Panc1 (cell line): Measurements from ENCODE around the gene ZXDA. TPM values are rescaled to one million over a fixed set of nuclear protein-coding genes. Genes with fewer than 3 reads are reported as not detected.

ENCODE experiments used
- ATAC-seq: fragments of 200-7000 bp; cut with Tn5 transposase; 2 replicates; pipeline ENCODE4 v1.9.1; 2020; ENCODE audit warnings: mild to moderate bottlenecking, moderate library complexity
- BruUV-seq: library from RNA; stranded (reverse); fragments of 400-500 nt; replicated peaks from 2 replicates; lab custom pipeline; 2021; lab: Mats Ljungman, UMichigan
- CTCF ChIA-PET: fragments of 300-600 bp; sonication (Branson Sonifier 250); formaldehyde crosslinking; loops from one replicate; lab custom pipeline; 2022; ENCODE audit warnings: antibody characterized with exemption; lab: Charles Lee
- POLR2A ChIA-PET: fragments of 300-600 bp; sonication (Branson Sonifier 250); formaldehyde crosslinking; loops from one replicate; lab custom pipeline; 2022; ENCODE audit warnings: antibody characterized with exemption; lab: Charles Lee
- DNase-seq: peaks from one replicate; pipeline ENCODE4 v3.0.0-alpha.2; 2010; ENCODE audit warnings: low read depth, low spot score
- H3K27ac ChIP-seq: 2 replicates; pipeline ENCODE4 v1.5.1; 2011; ENCODE audit warnings: mild to moderate bottlenecking, low read length, inconsistent platforms
- H3K27me3 ChIP-seq: fragments of 200-500 bp; sonication (Bioruptor generic); 2 replicates; pipeline ENCODE4 v1.6.0; 2014; ENCODE audit warnings: low read length, inconsistent platforms; ENCODE audit not compliant: control insufficient read depth, insufficient read depth
- H3K36me3 ChIP-seq: fragments of 200-500 bp; sonication (Bioruptor generic); 2 replicates; pipeline ENCODE4 v1.5.1; 2014; ENCODE audit warnings: inconsistent platforms, mild to moderate bottlenecking, low read length, moderate library complexity; ENCODE audit not compliant: control insufficient read depth, insufficient read depth
- H3K4me1 ChIP-seq: 2 replicates; pipeline ENCODE4 v1.5.1; 2011; ENCODE audit warnings: inconsistent platforms, mild to moderate bottlenecking, low read length, moderate library complexity; ENCODE audit not compliant: control insufficient read depth, insufficient read depth
- H3K4me3 ChIP-seq, 2 experiments: 2 replicates each; pipeline ENCODE4 v1.5.1; 2011 to 2012; ENCODE audit warnings: low read depth in 2 of 2, low read length in 2 of 2, mild to moderate bottlenecking in 2 of 2, inconsistent platforms in 1 of 2, moderate library complexity in 1 of 2
- H3K9me3 ChIP-seq: fragments of 200-500 bp; sonication (Bioruptor generic); 2 replicates; pipeline ENCODE4 v1.5.1; 2014; ENCODE audit warnings: low read depth, mild to moderate bottlenecking, inconsistent platforms, low read length, moderate library complexity; ENCODE audit not compliant: control insufficient read depth, insufficient read depth
- POLR2AphosphoS5 ChIP-seq: IDR thresholded peaks from 2 replicates; pipeline ENCODE4 v1.6.1; 2012; ENCODE audit warnings: mild to moderate bottlenecking, low read depth, low read length, moderate library complexity
- SIN3A ChIP-seq: IDR thresholded peaks from 2 replicates; pipeline ENCODE4 v1.6.1; 2012; ENCODE audit warnings: low read depth, mild to moderate bottlenecking, low read length, moderate library complexity, borderline replicate concordance; ENCODE audit not compliant: insufficient read depth
- TCF7L2 ChIP-seq: IDR thresholded peaks from 2 replicates; pipeline ENCODE4 v1.6.1; 2011; ENCODE audit warnings: mild to moderate bottlenecking, low read depth, low read length, inconsistent platforms
- in situ Hi-C: cut with HindIII; loops from 2 replicates; pipeline ENCODE4 v1.10.0; 2016; ENCODE audit warnings: low sequenced_read_pairs, low pct_unique_long_range_greater_than_20kb
- intact Hi-C: fragments of 100-400 bp; cut with micrococcal nuclease; formaldehyde crosslinking; loops from one replicate; pipeline ENCODE4 v1.10.0; 2022; ENCODE audit not compliant: unreplicated experiment
- total RNA-seq: library from RNA; stranded (reverse); gene quantifications from one replicate; pipeline ENCODE4 v1.2.1, GENCODE V29; 2021; ENCODE audit not compliant: unreplicated experiment
- TF ChIP-seq, protein P1 (sequence below): fragments of 450-650 bp; IDR thresholded peaks from 2 replicates; pipeline ENCODE4 v1.5.1; 2017; ENCODE audit warnings: mild to moderate bottlenecking
- TF ChIP-seq, protein P2 (sequence below), 2 experiments: IDR thresholded peaks; 2 replicates each; pipeline ENCODE4 v1.6.1; 2011 to 2012; ENCODE audit warnings: low read depth in 2 of 2, control low read depth in 1 of 2, low read length in 1 of 2, mild to moderate bottlenecking in 1 of 2, moderate library complexity in 1 of 2; ENCODE audit not compliant: insufficient read depth in 1 of 2

The ZXDA gene
- total RNA-seq, 1 experiment from 2014 or later, result 3.9 TPM

DNA sequence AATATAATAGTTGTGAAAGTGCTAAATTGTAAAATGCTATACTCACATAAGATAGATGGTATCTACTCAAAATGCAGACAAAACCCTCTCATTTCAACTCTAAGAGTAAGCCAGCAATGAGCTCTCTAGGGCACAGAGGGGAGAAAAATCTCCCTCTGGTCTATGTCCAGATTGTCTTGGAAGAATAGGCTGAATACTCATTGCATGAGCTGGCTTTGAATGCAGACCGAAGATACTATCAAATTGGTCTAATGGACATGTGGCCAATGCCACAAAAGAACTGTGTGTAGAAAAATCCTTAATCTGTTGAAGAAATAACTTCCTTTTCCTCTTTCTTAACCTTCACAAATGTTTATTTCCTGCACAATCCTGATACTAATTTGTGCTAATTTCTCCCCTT is 3.5 kb downstream of the ZXDA start:
- Histone ChIP-seq H3K36me3 (no peaks in the 10 kb centered on the region), H3K4me3 (no peak overlapping the region; a peak in 1 of 4 replicates), H3K4me1 (peaks cover 17% of the 10 kb centered on the region), H3K27me3 (no peaks in the 10 kb centered on the region), H3K27ac (0 out of 2 replicates have a peak overlapping the region, but pooled peaks have one; percentile 23), H3K9me3 (no peaks in the 10 kb centered on the region)
- ATAC-seq (no peak), DNase-seq (no peak)
- intact Hi-C loops (no loop called here), in situ Hi-C loops (no loop called here)
- POLR2A ChIA-PET, result no interaction called here
- no TSS peak for BruUV-seq
- CTCF ChIA-PET, result no interaction called here
- TF ChIP-seq, protein P1, sequence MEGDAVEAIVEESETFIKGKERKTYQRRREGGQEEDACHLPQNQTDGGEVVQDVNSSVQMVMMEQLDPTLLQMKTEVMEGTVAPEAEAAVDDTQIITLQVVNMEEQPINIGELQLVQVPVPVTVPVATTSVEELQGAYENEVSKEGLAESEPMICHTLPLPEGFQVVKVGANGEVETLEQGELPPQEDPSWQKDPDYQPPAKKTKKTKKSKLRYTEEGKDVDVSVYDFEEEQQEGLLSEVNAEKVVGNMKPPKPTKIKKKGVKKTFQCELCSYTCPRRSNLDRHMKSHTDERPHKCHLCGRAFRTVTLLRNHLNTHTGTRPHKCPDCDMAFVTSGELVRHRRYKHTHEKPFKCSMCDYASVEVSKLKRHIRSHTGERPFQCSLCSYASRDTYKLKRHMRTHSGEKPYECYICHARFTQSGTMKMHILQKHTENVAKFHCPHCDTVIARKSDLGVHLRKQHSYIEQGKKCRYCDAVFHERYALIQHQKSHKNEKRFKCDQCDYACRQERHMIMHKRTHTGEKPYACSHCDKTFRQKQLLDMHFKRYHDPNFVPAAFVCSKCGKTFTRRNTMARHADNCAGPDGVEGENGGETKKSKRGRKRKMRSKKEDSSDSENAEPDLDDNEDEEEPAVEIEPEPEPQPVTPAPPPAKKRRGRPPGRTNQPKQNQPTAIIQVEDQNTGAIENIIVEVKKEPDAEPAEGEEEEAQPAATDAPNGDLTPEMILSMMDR, result no peak
- TF ChIP-seq SIN3A (no peak), POLR2AphosphoS5 (no peak), TCF7L2 (no peak)
- TF ChIP-seq, protein P2, sequence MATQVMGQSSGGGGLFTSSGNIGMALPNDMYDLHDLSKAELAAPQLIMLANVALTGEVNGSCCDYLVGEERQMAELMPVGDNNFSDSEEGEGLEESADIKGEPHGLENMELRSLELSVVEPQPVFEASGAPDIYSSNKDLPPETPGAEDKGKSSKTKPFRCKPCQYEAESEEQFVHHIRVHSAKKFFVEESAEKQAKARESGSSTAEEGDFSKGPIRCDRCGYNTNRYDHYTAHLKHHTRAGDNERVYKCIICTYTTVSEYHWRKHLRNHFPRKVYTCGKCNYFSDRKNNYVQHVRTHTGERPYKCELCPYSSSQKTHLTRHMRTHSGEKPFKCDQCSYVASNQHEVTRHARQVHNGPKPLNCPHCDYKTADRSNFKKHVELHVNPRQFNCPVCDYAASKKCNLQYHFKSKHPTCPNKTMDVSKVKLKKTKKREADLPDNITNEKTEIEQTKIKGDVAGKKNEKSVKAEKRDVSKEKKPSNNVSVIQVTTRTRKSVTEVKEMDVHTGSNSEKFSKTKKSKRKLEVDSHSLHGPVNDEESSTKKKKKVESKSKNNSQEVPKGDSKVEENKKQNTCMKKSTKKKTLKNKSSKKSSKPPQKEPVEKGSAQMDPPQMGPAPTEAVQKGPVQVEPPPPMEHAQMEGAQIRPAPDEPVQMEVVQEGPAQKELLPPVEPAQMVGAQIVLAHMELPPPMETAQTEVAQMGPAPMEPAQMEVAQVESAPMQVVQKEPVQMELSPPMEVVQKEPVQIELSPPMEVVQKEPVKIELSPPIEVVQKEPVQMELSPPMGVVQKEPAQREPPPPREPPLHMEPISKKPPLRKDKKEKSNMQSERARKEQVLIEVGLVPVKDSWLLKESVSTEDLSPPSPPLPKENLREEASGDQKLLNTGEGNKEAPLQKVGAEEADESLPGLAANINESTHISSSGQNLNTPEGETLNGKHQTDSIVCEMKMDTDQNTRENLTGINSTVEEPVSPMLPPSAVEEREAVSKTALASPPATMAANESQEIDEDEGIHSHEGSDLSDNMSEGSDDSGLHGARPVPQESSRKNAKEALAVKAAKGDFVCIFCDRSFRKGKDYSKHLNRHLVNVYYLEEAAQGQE (IDR thresholded peaks at IDR 0.05; ENCODE audit: insufficient read depth in 1 of 2, low read depth in 2 of 2, low read length in 1 of 2), result no peak

DNA sequence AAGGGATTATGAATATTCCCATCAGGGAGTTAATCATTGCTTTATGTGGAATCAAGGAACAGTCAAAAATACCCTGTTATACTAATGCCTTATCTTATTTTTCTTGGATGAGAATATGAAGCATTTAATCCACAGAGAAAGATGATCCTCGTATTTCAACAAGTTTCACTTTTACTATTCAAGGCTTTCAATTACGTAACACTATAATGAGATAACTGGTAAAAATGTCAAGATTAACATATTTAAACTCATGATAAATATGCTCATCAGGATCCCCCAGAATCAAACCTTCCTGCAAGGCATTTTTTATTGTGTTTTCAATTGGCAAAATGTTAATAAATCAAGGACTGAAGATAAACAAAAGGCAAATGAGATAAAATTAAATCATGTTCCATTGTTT is 5.1 kb downstream of the ZXDA start:
- ChIA-PET CTCF (no interaction called here), POLR2A (no interaction called here)
- in situ Hi-C loops, result no loop called here
- intact Hi-C loops, result no loop called here
- no TSS peak for BruUV-seq
- TF ChIP-seq, protein P1, result no peak
- TF ChIP-seq POLR2AphosphoS5, result no peak
- no peak for TF ChIP-seq SIN3A
- TF ChIP-seq, protein P2 (IDR thresholded peaks at IDR 0.05; ENCODE audit: insufficient read depth in 1 of 2, low read depth in 2 of 2, low read length in 1 of 2), result no peak
- TF ChIP-seq TCF7L2, result no peak
- H3K27ac ChIP-seq, result no peak overlapping the region
- H3K4me3 ChIP-seq, result no peak overlapping the region
- no peak for ATAC-seq
- no peak for DNase-seq
- H3K4me1 ChIP-seq, result peaks cover 14% of the 10 kb centered on the region
- H3K9me3 ChIP-seq, result no peaks in the 10 kb centered on the region
- H3K27me3 ChIP-seq, result no peaks in the 10 kb centered on the region
- H3K36me3 ChIP-seq, result no peaks in the 10 kb centered on the region
